NCI-H460 (cell line): ENCODE data around the gene FZD4. TPM values are rescaled to one million over a fixed set of nuclear protein-coding genes. Genes with fewer than 3 reads are reported as not detected.
"Not testable (repeated sequence)": the region's sequence is repeated elsewhere in the genome, so short reads cannot be mapped to it uniquely, and the experiment has no call there.

ENCODE experiments used
- DNase-seq: peaks from one replicate; pipeline ENCODE4 v3.0.0-alpha.2; 2016; ENCODE audit warnings: low read depth; ENCODE audit errors: extremely low read depth
- total RNA-seq: library from RNA; depleted of rRNA; stranded (reverse); fragments of >200 nt; shearing (Covaris generic); gene quantifications from 2 replicates; pipeline ENCODE4 v1.2.3, GENCODE V29; 2014

The FZD4 gene
- total RNA-seq, 1 experiment from 2014 or later = 27.3 TPM

- DNase-seq = peak; percentile 48
Measured at GRCh38 chr11:86938900-86939880, 16.0 kb downstream of the FZD4 start.

GRCh38 chr11:86938203-86938899 is 16.8 kb downstream of the FZD4 start:
- DNase-seq = no peak

GRCh38 chr11:86937193-86937806 is 17.9 kb downstream of the FZD4 start:
- DNase-seq = not testable (repeated sequence)

- DNase-seq = no peak
Measured at GRCh38 chr11:86934926-86935579, 20.1 kb downstream of the FZD4 start.

GRCh38 chr11:86934582-86934900 is 20.7 kb downstream of the FZD4 start:
- no peak for DNase-seq

GRCh38 chr11:86933891-86934581 is 21.2 kb downstream of the FZD4 start:
- no peak for DNase-seq

- DNase-seq = no peak
Measured at GRCh38 chr11:86932924-86933875, 22.0 kb downstream of the FZD4 start.

- DNase-seq = no peak
Measured at GRCh38 chr11:86932259-86932585, 23.0 kb downstream of the FZD4 start.

GRCh38 chr11:86931548-86932258 is 23.5 kb downstream of the FZD4 start:
- no peak for DNase-seq

- no peak for DNase-seq
Measured at GRCh38 chr11:86930957-86931547, 24.1 kb downstream of the FZD4 start.

- DNase-seq = no peak
Measured at GRCh38 chr11:86926975-86927374, 28.2 kb downstream of the FZD4 start.

GRCh38 chr11:86923999-86924766 is 31.0 kb downstream of the FZD4 start:
- DNase-seq = no peak

- DNase-seq = no peak
Measured at GRCh38 chr11:86922225-86922624, 33.0 kb downstream of the FZD4 start.

- DNase-seq = peak; percentile 46
Measured at GRCh38 chr11:86919557-86920210, 35.5 kb downstream of the FZD4 start.

GRCh38 chr11:86918973-86919372 is 36.2 kb downstream of the FZD4 start:
- DNase-seq = no peak

GRCh38 chr11:86918496-86918895 is 36.7 kb downstream of the FZD4 start:
- DNase-seq = no peak

GRCh38 chr11:86917589-86917988 is 37.6 kb downstream of the FZD4 start:
- no peak for DNase-seq
